ENCODE results near the gene GFRA1. TPM values are rescaled to one million over a fixed set of nuclear protein-coding genes. Genes with fewer than 3 reads are reported as not detected.

GFRA1 gene
- total RNA-seq, 4 donors from 2014 or later = 19.8 to 61.8 (median 25.2) TPM

- TF ChIP-seq CTCF (IDR thresholded peaks at IDR 0.05) (no peak), POLR2A (IDR thresholded peaks at IDR 0.05) (no peak), EP300 (IDR thresholded peaks at IDR 0.05) (no peak)
- Histone ChIP-seq H3K9me3 (no peaks in the 10 kb centered on the region), H3K4me1 (no peaks in the 10 kb centered on the region), H3K27me3 (no peaks in the 10 kb centered on the region), H3K27ac (no peak overlapping the region), H3K36me3 (no peaks in the 10 kb centered on the region), H3K4me3 (no peak overlapping the region)
- 97% methylated on average over 4 of the region's 4 CpGs for WGBS
- no peak for DNase-seq (ENCODE audit: low spot score in 2 of 2)
Observed at GRCh38 chr10:116105264-116105663, 167.7 kb downstream of the GFRA1 start.

DNA sequence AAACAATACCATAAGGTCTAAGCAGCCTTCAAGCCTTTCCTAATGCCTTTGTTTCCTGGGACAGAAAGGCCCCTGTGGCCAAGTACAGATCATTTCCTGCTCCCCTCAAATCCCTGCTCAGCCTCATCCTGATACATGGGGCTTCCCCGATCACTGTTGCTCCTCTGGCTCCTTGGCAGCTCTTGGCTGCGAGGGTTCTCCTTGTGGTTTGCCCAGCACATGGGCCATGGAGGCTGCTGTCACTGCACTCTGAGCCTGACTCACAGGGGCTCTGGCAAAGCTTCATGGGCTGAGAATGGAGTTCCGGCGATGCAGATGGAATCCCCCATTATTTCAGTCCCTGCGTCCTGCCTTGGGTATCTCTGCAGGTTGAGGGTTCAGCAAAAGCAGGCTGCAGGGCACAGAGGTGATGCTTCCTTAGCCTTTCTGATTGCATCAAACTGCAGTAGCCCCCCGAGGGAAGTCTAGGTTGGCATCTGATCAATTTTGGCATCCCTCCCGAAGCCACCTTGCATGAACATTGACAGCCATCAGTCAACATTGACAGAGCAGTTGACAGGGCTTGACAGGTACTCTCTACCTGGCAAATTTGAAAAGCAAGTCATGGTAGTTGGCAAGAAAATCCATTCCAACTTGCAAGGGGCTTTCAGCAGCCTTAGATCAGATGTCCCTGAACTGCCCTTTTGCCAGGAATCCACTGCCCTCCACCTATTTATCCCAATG is 168.6 kb downstream of the GFRA1 start:
- Histone ChIP-seq H3K27me3 (no peaks in the 10 kb centered on the region), H3K27ac (no peak overlapping the region), H3K9me3 (no peaks in the 10 kb centered on the region), H3K4me1 (no peaks in the 10 kb centered on the region), H3K36me3 (no peaks in the 10 kb centered on the region), H3K4me3 (no peak overlapping the region)
- no peak for DNase-seq (ENCODE audit: low spot score in 2 of 2)
- WGBS = 77% methylated on average over 7 of the region's 7 CpGs
- TF ChIP-seq EP300 (IDR thresholded peaks at IDR 0.05) (no peak), POLR2AphosphoS5 (IDR thresholded peaks at IDR 0.05) (no peak), CTCF (IDR thresholded peaks at IDR 0.05) (no peak), POLR2A (IDR thresholded peaks at IDR 0.05) (no peak)

DNA sequence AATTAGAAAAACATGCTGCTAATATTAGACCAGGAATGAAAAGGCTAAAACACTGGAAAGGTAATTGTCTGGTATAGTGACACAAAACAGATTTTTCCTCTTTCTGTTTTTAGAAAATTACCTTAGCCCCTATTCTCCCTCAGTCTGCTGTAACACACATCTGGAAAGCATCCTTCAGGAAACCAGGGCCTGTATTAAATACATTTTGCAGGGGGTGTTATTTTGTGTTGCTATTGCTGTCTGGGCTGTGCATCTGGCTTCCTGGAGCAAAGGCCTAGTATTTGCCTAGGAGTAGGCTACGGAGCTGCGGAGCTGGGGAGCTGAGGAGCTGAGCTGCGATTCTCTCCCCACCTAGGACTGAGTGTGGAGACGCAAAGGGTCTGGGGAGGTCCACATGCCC is 169.3 kb downstream of the GFRA1 start:
- WGBS = 82% methylated on average over 3 of the region's 4 CpGs
- no peak for DNase-seq (ENCODE audit: low spot score in 2 of 2)
- Histone ChIP-seq H3K27ac (no peak overlapping the region), H3K9me3 (no peaks in the 10 kb centered on the region), H3K4me1 (no peaks in the 10 kb centered on the region), H3K27me3 (no peaks in the 10 kb centered on the region), H3K36me3 (no peaks in the 10 kb centered on the region), H3K4me3 (no peak overlapping the region)
- TF ChIP-seq EP300 (IDR thresholded peaks at IDR 0.05) = no peak
- no peak for TF ChIP-seq POLR2A (IDR thresholded peaks at IDR 0.05)
- TF ChIP-seq POLR2AphosphoS5 (IDR thresholded peaks at IDR 0.05) = no peak
- TF ChIP-seq CTCF (IDR thresholded peaks at IDR 0.05) = no peak

DNA sequence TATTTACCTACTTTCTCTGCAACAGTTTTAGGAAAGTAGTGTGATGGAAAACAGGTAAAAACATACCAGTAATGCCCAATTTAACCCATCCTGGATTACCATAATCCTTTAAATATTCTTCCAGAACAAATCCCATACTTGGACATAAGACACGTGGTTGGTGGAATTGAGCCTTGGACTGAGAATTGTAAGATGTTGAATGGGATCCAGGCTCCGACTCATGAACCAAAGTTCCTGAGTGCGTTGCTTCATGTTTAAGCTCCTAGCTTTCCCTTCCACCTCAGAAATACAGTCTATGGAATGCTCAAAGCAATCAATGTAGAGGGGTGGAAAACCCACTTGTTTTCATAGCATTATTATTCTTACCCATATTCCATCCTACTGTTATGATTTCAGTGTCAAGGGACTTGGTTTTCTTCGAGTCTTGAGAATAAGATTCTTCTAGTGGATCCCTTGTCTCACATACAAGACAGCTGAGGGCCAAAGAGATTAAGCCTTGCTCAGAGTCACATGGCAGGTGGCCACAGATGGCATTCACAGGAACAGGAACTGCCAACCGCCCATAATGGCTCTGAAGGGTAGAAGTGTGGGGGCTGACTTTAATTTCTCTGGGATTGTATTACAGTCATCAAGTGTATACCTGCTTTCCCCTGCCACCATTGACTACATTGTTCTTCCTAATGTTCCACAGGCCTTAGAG is 171.2 kb downstream of the GFRA1 start:
- WGBS = 64% methylated on average over 5 of the region's 5 CpGs
- H3K27me3 ChIP-seq = no peaks in the 10 kb centered on the region
- H3K4me3 ChIP-seq = no peak overlapping the region
- H3K4me1 ChIP-seq = no peaks in the 10 kb centered on the region
- TF ChIP-seq EP300 (IDR thresholded peaks at IDR 0.05) (no peak), POLR2A (IDR thresholded peaks at IDR 0.05) (no peak), CTCF (IDR thresholded peaks at IDR 0.05) (no peak), POLR2AphosphoS5 (IDR thresholded peaks at IDR 0.05) (no peak)
- H3K9me3 ChIP-seq = no peaks in the 10 kb centered on the region
- H3K27ac ChIP-seq = no peak overlapping the region
- DNase-seq (ENCODE audit: low spot score in 2 of 2) = peak in 1 of 2 donors; percentile 2
- H3K36me3 ChIP-seq = no peaks in the 10 kb centered on the region

DNA sequence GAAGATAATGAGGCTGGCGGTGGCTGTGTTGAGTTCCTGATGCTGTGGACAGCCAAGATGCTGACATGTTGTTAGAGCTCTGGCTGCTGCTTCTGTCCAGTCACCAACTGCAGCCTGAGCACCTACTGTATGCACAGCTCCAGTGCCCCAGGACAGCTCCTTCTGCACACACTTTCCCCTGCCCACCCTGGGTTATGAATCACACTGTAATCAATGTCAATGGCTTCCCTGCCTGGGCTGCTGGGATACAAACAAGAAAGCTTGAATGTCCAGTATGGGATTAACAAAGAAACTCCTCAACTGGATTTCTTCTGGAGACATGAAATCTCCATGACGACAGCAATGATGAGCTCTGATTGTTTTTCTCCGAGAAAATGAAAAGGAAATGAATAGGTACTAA is 172.0 kb downstream of the GFRA1 start:
- DNase-seq (ENCODE audit: low spot score in 2 of 2) = peak in 1 of 2 donors; percentile 37
- no peaks in the 10 kb centered on the region for H3K27me3 ChIP-seq
- no peak for TF ChIP-seq CTCF (IDR thresholded peaks at IDR 0.05)
- TF ChIP-seq EP300 (IDR thresholded peaks at IDR 0.05) = no peak
- no peaks in the 10 kb centered on the region for H3K9me3 ChIP-seq
- no peak overlapping the region for H3K27ac ChIP-seq
- no peaks in the 10 kb centered on the region for H3K36me3 ChIP-seq
- no peak overlapping the region for H3K4me3 ChIP-seq
- WGBS = 95% methylated on average over 3 of the region's 3 CpGs
- no peaks in the 10 kb centered on the region for H3K4me1 ChIP-seq
